Mononuclear cell (primary cell): ENCODE results near the gene DISP1. TPM values are rescaled to one million over a fixed set of nuclear protein-coding genes. Genes with fewer than 3 reads are reported as not detected.
A peak's percentile ranks its signal among the peaks of the same experiment; 100 is the strongest.

Experiments used
- H3K27me3 ChIP-seq: 2 replicates; pipeline ENCODE4 v1.6.0; 2011; ENCODE audit warnings: low read length, control low read depth; ENCODE audit not compliant: insufficient read depth
- H3K4me1 ChIP-seq: 2 replicates; pipeline ENCODE4 v1.5.1; 2011; ENCODE audit warnings: mild to moderate bottlenecking, low read length, control low read depth; ENCODE audit not compliant: insufficient read depth
- H3K4me3 ChIP-seq: 2 replicates; pipeline ENCODE4 v1.5.1; 2011; ENCODE audit warnings: mild to moderate bottlenecking, low read length, moderate library complexity
- H3K9me3 ChIP-seq: 2 replicates; pipeline ENCODE4 v1.5.1; 2011; ENCODE audit warnings: low read depth, mild to moderate bottlenecking, control low read depth, low read length
- total RNA-seq: library from RNA; depleted of rRNA; stranded (reverse); fragments of >200 nt; gene quantifications from one replicate; pipeline ENCODE4 v1.2.3, GENCODE V29; 2012

The DISP1 gene, protein sequence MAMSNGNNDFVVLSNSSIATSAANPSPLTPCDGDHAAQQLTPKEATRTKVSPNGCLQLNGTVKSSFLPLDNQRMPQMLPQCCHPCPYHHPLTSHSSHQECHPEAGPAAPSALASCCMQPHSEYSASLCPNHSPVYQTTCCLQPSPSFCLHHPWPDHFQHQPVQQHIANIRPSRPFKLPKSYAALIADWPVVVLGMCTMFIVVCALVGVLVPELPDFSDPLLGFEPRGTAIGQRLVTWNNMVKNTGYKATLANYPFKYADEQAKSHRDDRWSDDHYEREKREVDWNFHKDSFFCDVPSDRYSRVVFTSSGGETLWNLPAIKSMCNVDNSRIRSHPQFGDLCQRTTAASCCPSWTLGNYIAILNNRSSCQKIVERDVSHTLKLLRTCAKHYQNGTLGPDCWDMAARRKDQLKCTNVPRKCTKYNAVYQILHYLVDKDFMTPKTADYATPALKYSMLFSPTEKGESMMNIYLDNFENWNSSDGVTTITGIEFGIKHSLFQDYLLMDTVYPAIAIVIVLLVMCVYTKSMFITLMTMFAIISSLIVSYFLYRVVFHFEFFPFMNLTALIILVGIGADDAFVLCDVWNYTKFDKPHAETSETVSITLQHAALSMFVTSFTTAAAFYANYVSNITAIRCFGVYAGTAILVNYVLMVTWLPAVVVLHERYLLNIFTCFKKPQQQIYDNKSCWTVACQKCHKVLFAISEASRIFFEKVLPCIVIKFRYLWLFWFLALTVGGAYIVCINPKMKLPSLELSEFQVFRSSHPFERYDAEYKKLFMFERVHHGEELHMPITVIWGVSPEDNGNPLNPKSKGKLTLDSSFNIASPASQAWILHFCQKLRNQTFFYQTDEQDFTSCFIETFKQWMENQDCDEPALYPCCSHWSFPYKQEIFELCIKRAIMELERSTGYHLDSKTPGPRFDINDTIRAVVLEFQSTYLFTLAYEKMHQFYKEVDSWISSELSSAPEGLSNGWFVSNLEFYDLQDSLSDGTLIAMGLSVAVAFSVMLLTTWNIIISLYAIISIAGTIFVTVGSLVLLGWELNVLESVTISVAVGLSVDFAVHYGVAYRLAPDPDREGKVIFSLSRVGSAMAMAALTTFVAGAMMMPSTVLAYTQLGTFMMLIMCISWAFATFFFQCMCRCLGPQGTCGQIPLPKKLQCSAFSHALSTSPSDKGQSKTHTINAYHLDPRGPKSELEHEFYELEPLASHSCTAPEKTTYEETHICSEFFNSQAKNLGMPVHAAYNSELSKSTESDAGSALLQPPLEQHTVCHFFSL (N-terminal part only)
- 0.73 TPM for total RNA-seq

DNA sequence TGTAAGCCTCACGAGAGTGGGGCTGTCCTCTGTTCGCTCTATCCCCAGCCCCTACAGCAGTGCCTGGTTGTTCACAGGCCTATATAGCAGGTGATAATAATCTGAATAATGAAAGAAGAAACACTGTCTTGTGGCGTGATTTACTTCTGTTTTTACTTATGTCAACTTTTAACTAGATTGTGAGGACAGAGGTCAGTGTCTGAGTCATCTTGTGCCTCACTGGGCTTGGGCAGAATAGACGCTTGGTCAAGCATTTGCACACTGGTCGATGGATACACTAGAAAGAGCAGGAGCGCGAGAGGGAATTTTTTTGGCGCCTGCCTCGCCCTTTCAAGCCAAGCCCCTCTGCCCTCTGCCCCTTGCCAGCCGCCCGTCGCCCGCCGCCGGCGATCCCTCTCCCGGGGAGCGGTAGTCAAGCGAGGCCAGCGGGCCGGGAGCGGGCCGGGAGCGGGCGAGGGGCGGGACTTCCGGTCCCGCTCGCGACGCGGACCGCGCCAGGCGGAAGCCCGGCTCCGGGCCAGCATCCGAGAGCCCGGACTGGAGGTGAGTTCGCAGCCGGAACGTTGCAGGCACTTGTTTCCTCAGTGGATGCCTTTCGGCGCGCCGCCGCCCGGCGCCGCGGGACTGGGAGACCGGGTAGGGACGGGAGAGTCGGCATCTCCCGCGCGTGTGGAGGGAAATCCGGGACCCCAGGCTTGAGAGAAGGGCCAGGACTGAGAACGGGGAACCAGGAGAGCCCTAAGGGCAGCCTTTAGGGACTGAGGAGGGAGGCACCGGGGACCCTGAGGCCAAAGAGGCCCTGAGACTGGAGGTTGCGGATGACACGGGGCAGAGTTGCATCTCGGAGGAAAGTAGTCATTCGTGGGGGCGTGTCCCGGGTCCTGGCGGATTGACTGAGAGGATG lies at the start of gene DISP1:
TSS of gene DISP1 (plus strand) at position 504 of the 904 bp plus-strand sequence. CDS start 127,785 bp downstream, outside the sequence.
- H3K4me3 ChIP-seq: peak within 1 kb of the TSS; percentile 79
- peaks cover 18% of the 10 kb centered on the region for H3K4me1 ChIP-seq
- H3K9me3 ChIP-seq: no peaks in the 10 kb centered on the region

DNA sequence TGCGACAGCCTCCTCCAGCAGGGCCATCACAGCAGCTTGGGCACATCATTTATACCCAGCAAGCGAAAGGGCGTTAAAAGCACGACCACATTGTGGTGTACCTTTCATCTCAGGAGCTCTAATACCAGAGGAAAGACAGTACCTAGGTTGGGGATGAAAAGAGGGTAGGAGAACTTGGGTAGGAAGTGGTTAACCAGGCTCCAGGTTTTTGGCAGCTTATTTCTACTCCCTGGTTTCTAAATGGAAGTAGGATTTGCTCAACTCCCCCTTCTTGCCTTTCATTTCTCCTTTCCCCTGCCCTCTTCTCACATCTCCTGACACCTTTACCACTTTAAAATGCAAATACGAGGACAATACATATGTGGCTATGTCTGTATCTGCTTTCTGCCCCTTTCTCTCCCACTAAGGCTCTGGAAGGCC lies 47.7 kb upstream of the DISP1 start:
- Histone ChIP-seq H3K4me1 (peaks cover 15% of the 10 kb centered on the region), H3K9me3 (peaks cover 7% of the 10 kb centered on the region), H3K27me3 (no peaks in the 10 kb centered on the region), H3K4me3 (no peak overlapping the region)

More for the DNA sequence above, at the start of gene DISP1:
- no peaks in the 10 kb centered on the region for H3K27me3 ChIP-seq

DNA sequence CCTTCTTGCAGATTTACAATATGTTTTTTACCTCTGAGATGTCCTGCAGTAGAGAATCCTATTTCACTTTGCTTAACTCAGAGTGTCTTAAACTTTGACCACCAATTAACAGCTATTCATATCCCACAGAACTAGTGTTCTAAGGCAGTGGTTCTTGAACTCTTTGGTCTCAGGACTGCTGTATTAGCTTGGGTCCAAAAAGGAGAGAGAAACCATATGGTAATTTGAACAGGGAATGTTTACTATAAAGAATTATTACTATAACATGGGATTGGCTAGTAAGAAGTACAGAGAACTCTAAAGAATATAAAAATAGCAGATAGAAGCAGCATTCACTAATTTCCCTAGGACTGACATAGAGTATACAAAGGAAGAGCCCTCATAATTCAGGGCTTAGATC lies 46.2 kb upstream of the DISP1 start:
- Histone ChIP-seq H3K4me3 (no peak overlapping the region), H3K27me3 (no peaks in the 10 kb centered on the region), H3K9me3 (peaks cover 7% of the 10 kb centered on the region), H3K4me1 (peaks cover 27% of the 10 kb centered on the region)

DNA sequence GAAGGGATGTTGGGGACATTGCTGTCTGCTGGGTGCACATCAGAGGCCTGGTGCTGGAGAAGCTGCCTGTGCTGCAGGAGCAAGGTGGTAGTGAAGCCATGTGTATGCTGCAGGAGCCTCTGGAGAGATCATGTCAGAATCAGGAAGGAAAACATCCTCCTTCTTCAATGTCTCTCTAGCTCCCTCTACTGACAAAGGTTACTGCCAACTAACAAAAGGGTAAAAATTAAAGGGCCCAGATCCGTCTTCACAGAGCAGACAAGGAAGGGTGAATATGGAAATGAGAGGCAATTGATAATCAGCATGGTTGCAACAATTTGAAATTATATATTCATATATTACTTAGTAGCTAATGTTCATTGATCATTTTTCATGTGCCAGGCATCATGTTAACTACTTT lies 45.7 kb upstream of the DISP1 start:
- H3K4me3 ChIP-seq: no peak overlapping the region
- H3K4me1 ChIP-seq: peaks cover 30% of the 10 kb centered on the region
- H3K27me3 ChIP-seq: no peaks in the 10 kb centered on the region
- peaks cover 7% of the 10 kb centered on the region for H3K9me3 ChIP-seq

DNA sequence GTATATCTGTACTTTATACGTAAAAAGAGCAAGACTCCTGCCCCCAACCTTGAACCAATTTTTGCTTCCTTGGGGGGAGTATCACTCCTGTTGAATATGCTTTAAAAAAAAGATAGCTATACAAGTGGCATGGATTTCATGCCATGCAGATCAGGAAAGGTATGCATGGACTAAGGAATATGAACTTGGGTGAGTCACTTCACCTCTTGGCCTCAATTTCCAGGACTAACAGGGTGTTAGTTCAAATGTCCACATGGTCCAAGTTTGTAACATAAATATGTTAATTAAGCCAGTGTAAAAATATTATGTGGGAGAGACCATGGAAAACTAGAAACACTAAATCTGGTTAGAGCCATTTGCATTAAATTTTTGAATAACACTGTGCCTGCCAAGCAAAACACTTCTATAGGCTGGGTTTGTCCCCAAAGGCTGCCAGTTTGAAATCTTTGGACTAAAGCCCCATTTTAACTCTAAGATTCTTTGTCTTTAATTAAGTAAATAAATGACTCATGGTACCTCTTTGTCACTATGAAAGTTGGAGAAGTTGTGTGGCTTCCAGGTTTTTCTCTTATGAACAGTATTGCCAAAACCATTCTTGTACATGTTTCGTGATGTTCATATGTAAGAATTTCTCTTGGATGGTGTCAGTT lies 44.7 kb upstream of the DISP1 start:
- H3K4me1 ChIP-seq: peaks cover 30% of the 10 kb centered on the region

DNA sequence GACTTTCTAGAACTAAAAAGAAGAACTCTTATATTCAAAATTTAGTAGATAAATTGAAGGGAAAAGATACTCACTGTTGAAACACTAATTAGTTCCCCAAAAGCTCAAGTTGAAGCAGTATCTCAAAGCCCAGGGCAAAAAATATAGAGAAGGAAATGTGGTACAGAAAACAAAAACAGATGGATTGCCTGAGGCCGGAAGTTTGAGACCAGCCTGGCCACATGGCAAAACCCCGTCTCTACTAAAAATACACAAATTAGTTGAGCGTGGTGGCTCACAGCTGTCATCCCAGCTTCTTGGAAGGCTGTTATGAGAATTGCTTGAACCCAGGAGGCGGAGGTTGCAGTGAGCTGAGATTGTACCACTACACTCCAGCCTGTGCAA lies 41.9 kb upstream of the DISP1 start:
- Histone ChIP-seq H3K9me3 (peaks cover 7% of the 10 kb centered on the region), H3K4me3 (no peak overlapping the region)

More for the DNA sequence above, 44.7 kb upstream of the DISP1 start:
- H3K4me3 ChIP-seq: no peak overlapping the region
- H3K9me3 ChIP-seq: peaks cover 7% of the 10 kb centered on the region
- no peaks in the 10 kb centered on the region for H3K27me3 ChIP-seq

DNA sequence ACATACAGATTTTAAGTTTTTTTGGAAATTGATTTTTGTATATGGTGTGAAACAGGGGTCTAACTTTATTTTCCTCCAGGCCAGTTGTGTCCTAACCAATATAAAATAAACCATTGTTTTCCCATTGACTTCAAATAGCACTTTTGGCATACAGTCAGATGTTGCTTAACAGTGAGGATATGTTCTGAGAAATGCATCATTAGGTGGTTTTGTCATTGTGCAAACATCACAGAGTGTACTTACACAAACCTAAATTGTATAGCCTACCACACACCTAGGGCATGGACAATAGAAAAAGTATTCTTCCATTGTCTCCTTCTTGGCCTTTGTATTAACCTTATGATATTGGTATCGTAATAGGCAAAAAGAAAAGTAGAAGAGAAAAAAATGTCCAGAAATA lies 37.4 kb upstream of the DISP1 start:
- no peaks in the 10 kb centered on the region for H3K27me3 ChIP-seq
- peaks cover 11% of the 10 kb centered on the region for H3K4me1 ChIP-seq
- no peak overlapping the region for H3K4me3 ChIP-seq
- no peaks in the 10 kb centered on the region for H3K9me3 ChIP-seq

More for the DNA sequence above, 41.9 kb upstream of the DISP1 start:
- Histone ChIP-seq H3K27me3 (no peaks in the 10 kb centered on the region), H3K4me1 (peaks cover 25% of the 10 kb centered on the region)

DNA sequence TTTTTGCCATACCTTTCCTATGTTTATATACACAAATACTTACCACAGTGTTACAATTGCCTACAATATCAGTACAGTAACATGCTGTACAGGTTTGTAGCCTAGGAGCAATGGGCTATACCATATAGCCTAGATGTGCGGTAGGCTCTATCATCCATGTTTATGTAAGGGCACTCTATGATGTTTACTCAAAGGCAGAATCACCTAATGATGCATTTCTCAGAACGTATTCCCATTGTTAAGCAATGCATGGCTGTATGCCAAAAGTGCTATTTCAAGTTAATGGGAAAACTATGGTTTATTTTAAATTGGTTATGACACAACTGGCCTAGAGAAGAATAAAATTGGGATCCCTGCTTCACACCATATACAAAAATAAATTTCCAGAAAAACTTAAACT lies 36.9 kb upstream of the DISP1 start:
- H3K9me3 ChIP-seq: no peaks in the 10 kb centered on the region
- H3K4me1 ChIP-seq: peaks cover 9% of the 10 kb centered on the region
- no peaks in the 10 kb centered on the region for H3K27me3 ChIP-seq
- no peak overlapping the region for H3K4me3 ChIP-seq

DNA sequence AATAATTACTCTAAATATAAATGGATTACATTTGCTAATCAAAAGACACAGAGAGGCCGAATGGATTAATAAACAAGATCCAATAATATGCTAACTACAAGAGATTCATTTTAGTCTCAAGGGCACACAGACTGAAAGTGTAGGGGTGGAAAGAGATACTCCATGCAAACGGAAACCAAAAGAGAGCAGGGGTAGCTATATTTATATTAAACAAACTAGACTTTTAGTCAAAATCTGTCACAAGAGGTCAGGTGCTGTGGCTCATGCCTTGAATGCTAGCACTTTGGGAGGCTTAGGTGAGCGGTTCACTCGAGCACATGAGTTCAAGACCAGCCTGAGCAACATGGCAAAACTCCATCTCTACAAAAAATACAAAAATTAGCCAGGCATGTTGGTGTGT lies 33.6 kb upstream of the DISP1 start:
- Histone ChIP-seq H3K9me3 (no peaks in the 10 kb centered on the region), H3K4me1 (no peaks in the 10 kb centered on the region), H3K4me3 (no peak overlapping the region), H3K27me3 (no peaks in the 10 kb centered on the region)

DNA sequence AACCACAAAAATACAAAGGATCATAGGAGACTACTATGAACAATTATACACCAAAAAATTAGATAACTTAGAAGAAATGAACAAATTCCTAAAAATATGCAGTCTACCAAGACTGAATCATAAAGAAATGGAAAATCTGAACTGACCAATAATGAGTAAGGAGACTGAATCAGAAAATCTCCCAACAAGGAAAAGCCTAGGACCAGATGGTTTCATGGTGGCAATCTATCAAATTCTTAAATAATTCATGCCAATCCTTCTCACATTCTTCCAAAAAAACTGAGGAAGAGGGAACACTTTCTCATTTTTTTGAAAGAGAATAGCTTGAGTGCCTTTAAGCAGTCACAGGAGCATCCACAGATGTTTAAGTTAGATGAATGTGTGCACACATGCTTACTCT lies 31.8 kb upstream of the DISP1 start:
- Histone ChIP-seq H3K4me1 (no peaks in the 10 kb centered on the region), H3K4me3 (no peak overlapping the region), H3K27me3 (no peaks in the 10 kb centered on the region), H3K9me3 (no peaks in the 10 kb centered on the region)

DNA sequence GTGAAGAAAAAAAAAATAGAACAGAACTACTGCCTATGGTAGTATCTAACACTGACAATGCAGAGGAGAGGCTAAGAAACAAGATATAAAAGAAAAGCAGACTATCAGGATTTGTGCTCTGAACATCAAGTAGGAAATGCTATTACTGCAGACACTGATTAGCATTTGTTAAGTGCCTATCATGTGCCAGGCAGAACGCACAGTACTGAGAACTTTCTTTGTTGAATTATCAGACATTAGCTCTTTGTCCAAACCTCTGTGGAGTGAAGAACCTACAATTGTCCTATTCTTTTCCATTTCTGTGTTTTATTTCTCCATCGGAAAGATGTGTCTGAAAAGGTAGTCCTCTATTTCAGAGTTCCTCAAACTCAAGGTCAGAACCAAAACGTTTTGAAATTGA lies 30.5 kb upstream of the DISP1 start:
- Histone ChIP-seq H3K9me3 (no peaks in the 10 kb centered on the region), H3K27me3 (no peaks in the 10 kb centered on the region), H3K4me3 (no peak overlapping the region), H3K4me1 (no peaks in the 10 kb centered on the region)

DNA sequence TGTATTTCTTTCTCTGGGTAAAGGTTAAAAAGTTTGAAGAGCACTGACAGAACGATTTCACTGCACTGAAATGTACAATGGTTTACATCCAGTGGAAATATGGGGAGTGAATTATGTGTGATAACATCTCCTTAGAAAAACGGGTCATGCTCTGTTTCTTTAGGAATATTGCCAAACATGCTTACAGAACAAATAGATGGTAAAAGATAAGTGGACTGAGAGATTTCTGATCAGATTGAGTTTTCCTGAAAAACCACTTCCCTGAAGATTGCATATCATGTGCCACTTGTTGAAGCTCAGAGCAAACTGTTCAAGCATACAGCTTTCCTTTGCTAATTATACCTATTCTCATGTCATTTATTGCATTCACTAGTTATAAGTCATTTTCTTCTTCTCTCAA lies 29.9 kb upstream of the DISP1 start:
- Histone ChIP-seq H3K27me3 (no peaks in the 10 kb centered on the region), H3K4me1 (no peaks in the 10 kb centered on the region), H3K9me3 (no peaks in the 10 kb centered on the region), H3K4me3 (no peak overlapping the region)

DNA sequence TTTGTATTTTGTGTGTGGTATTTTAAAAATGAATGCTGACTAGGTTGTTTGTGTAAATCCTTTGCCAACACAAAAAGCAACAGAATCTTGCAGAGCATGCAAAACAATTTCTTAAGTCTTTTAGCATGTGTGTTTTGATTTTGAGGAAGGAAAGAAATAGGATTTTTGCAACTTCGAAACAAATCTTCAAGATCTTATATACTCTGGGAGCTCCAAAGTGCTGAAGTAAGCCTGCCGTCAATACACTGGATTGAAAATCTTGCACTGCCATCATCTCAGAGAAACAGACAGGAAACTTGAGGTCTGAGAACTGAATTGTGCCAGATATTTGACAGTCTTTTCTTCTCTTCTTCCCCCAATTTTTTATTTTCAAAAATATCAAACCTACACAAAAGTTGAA lies 29.3 kb upstream of the DISP1 start:
- Histone ChIP-seq H3K4me1 (no peaks in the 10 kb centered on the region), H3K9me3 (no peaks in the 10 kb centered on the region), H3K4me3 (no peak overlapping the region), H3K27me3 (no peaks in the 10 kb centered on the region)

DNA sequence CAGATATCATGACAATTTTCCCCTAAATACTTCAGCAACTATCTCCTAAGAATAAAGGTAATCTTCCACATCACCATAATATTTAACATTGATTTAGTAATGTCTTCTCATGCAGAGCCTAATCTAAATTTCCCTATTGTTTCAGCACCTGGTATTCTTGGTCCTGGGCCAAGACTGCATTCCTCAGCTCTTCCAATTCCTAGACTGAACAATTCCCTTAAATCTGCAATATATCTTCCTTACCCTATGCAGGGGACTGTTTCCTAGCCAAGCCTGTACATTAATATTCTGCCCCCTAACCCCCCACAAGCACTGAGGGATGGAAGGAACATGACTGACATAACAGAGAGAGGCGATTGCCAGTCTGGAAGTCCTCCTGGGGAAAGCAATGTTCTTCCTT lies 28.7 kb upstream of the DISP1 start:
- Histone ChIP-seq H3K27me3 (no peaks in the 10 kb centered on the region), H3K9me3 (no peaks in the 10 kb centered on the region), H3K4me1 (no peaks in the 10 kb centered on the region), H3K4me3 (no peak overlapping the region)
